Neural cell (in vitro differentiated cells): ENCODE results near the gene DHRS9.

ENCODE experiments used
- POLR2AphosphoS5 ChIP-seq: IDR thresholded peaks from 2 replicates; pipeline ENCODE4 v1.6.1; 2012
- REST ChIP-seq: IDR thresholded peaks from 2 replicates; pipeline ENCODE4 v1.6.1; 2012; ENCODE audit warnings: borderline replicate concordance
- TAF1 ChIP-seq: IDR thresholded peaks from 2 replicates; pipeline ENCODE4 v1.6.1; 2012; ENCODE audit warnings: low read depth

GRCh38 chr2:169069341-169069740, at the start of gene DHRS9:
- TF ChIP-seq TAF1 (no peak), REST (no peak), POLR2AphosphoS5 (no peak)
